ENCODE data around the gene IREB2. TPM values are rescaled to one million over a fixed set of nuclear protein-coding genes. Genes with fewer than 3 reads are reported as not detected.
"Not testable (repeated sequence)": the region's sequence is repeated elsewhere in the genome, so short reads cannot be mapped to it uniquely, and the experiment has no call there.

The IREB2 gene
- total RNA-seq, 1 donor from 2014 or later: 84.9 TPM

- H3K36me3 Mint-ChIP-seq: no peaks in the 10 kb centered on the region
- H3K9me3 Mint-ChIP-seq: peaks cover 3% of the 10 kb centered on the region
- TF ChIP-seq, protein P1, sequence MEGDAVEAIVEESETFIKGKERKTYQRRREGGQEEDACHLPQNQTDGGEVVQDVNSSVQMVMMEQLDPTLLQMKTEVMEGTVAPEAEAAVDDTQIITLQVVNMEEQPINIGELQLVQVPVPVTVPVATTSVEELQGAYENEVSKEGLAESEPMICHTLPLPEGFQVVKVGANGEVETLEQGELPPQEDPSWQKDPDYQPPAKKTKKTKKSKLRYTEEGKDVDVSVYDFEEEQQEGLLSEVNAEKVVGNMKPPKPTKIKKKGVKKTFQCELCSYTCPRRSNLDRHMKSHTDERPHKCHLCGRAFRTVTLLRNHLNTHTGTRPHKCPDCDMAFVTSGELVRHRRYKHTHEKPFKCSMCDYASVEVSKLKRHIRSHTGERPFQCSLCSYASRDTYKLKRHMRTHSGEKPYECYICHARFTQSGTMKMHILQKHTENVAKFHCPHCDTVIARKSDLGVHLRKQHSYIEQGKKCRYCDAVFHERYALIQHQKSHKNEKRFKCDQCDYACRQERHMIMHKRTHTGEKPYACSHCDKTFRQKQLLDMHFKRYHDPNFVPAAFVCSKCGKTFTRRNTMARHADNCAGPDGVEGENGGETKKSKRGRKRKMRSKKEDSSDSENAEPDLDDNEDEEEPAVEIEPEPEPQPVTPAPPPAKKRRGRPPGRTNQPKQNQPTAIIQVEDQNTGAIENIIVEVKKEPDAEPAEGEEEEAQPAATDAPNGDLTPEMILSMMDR (IDR thresholded peaks at IDR 0.05; ENCODE audit: unreplicated experiment): no peak
- DNase-seq (ENCODE audit: low spot score in 2 of 2, unreplicated experiment in 2 of 2): no peak
- no peaks in the 10 kb centered on the region for H3K4me1 Mint-ChIP-seq
- H3K4me3 Mint-ChIP-seq: no peak overlapping the region
- peaks cover 60% of the 10 kb centered on the region for H3K27me3 Mint-ChIP-seq (ENCODE audit: low read depth)
- no peak overlapping the region for H3K27ac Mint-ChIP-seq
Observed at GRCh38 chr15:78427953-78428352, 10.1 kb upstream of the IREB2 start.

GRCh38 chr15:78429477-78429876 lies 8.5 kb upstream of the IREB2 start:
- H3K27ac Mint-ChIP-seq: no peak overlapping the region
- no peaks in the 10 kb centered on the region for H3K36me3 Mint-ChIP-seq
- TF ChIP-seq, protein P1 (IDR thresholded peaks at IDR 0.05; ENCODE audit: unreplicated experiment): no peak
- H3K4me3 Mint-ChIP-seq: no peak overlapping the region
- peaks cover 3% of the 10 kb centered on the region for H3K9me3 Mint-ChIP-seq
- no peak for DNase-seq (ENCODE audit: low spot score in 2 of 2, unreplicated experiment in 2 of 2)
- no peaks in the 10 kb centered on the region for H3K4me1 Mint-ChIP-seq
- peaks cover 61% of the 10 kb centered on the region for H3K27me3 Mint-ChIP-seq (ENCODE audit: low read depth)

DNA sequence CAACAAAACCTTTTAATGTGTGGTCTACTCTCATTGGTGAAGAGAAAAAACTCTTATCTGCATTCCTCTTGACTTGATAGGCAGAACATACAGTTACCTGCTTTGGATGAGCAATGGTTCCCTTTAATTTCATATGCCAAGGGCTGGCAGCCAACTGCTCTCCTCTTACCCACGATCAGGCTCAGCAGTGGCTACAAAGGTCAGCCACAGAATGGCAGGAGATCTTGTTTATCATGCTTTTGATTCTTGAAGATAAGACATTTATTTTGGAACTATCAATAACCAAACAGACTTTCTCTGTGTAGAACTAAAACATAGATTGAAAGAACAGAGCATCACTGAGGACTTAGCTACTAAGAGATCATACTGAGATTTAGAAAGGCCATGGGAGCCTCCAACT lies 6.1 kb upstream of the IREB2 start:
- Mint-ChIP-seq H3K4me3 (no peak overlapping the region), H3K27me3 (ENCODE audit: low read depth) (peaks cover 45% of the 10 kb centered on the region), H3K4me1 (peaks cover 4% of the 10 kb centered on the region), H3K36me3 (no peaks in the 10 kb centered on the region), H3K27ac (no peak overlapping the region), H3K9me3 (peaks cover 3% of the 10 kb centered on the region)
- no peak for DNase-seq (ENCODE audit: low spot score in 2 of 2, unreplicated experiment in 2 of 2)
- TF ChIP-seq, protein P1 (IDR thresholded peaks at IDR 0.05; ENCODE audit: unreplicated experiment): no peak

- no peak for DNase-seq (ENCODE audit: low spot score in 2 of 2, unreplicated experiment in 2 of 2)
- Mint-ChIP-seq H3K27me3 (ENCODE audit: low read depth) (peaks cover 43% of the 10 kb centered on the region), H3K36me3 (no peaks in the 10 kb centered on the region), H3K27ac (no peak overlapping the region), H3K4me1 (peaks cover 4% of the 10 kb centered on the region), H3K4me3 (no peak overlapping the region), H3K9me3 (peaks cover 3% of the 10 kb centered on the region)
- TF ChIP-seq, protein P1 (IDR thresholded peaks at IDR 0.05; ENCODE audit: unreplicated experiment): no peak
Observed at GRCh38 chr15:78432664-78433063, 5.4 kb upstream of the IREB2 start.

DNA sequence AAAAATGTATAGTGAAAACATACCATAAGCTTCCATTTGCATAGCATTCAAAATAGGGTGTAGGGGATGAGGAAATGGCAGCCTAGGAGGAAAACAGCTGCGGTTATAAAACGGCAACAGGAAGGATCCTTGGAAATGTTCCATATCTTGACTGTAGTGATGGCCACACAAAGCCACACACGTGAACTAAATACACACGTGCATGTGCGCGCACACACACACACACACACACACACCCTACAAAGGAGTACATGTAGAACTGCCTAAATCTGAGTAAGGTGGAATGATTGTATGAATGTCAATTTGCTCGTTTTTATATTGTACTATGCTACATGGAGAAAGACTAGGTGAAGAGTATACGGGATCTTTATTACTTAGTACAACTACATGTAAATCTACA lies 3.9 kb upstream of the IREB2 start:
- Mint-ChIP-seq H3K27ac (no peak overlapping the region), H3K4me1 (peaks cover 8% of the 10 kb centered on the region), H3K4me3 (no peak overlapping the region), H3K27me3 (ENCODE audit: low read depth) (peaks cover 42% of the 10 kb centered on the region), H3K36me3 (no peaks in the 10 kb centered on the region), H3K9me3 (peaks cover 3% of the 10 kb centered on the region)
- TF ChIP-seq, protein P1 (IDR thresholded peaks at IDR 0.05; ENCODE audit: unreplicated experiment): no peak
- no peak for DNase-seq (ENCODE audit: low spot score in 2 of 2, unreplicated experiment in 2 of 2)

DNA sequence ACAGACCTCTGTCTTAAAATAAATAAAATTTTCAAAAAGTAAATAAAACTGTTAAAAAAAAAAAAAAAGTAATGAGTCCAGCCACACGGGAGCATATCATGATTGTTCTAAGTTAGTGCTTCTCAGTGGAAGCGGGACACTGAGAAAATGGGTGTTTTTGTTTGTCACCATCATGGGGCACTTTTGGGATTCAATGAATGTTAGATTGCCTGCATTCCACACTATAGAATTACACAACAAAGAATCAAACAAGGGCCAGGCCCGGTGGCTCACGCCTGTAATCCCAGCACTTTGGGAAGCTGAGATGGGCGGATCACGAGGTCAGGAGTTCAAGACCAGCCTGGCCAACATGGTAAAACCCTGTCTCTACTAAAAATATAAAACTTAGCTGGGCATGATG lies 3.3 kb upstream of the IREB2 start:
- H3K9me3 Mint-ChIP-seq; DNase-seq (ENCODE audit: low spot score in 2 of 2, unreplicated experiment in 2 of 2); H3K27ac Mint-ChIP-seq; H3K36me3 Mint-ChIP-seq; H3K4me3 Mint-ChIP-seq: not testable (repeated sequence)
- H3K4me1 Mint-ChIP-seq: peaks cover 11% of the 10 kb centered on the region
- peaks cover 36% of the 10 kb centered on the region for H3K27me3 Mint-ChIP-seq (ENCODE audit: low read depth)

All from mesothelial cell of epicardium (in vitro differentiated cells).